GM19025 (cell line): ENCODE data around the gene FPGS.

Source experiments
- ATAC-seq: cut with Tn5 transposase; IDR thresholded peaks from one replicate; pipeline ENCODE4 v1.9.1; 2021; ENCODE audit warnings: mild to moderate bottlenecking, low read depth, moderate library complexity; ENCODE audit not compliant: unreplicated experiment

The FPGS gene

GRCh38 chr9:127856094-127856728 lies 53.5 kb downstream of the FPGS start:
- no peak for ATAC-seq

- ATAC-seq, result no peak
Observed at GRCh38 chr9:127856729-127857116, 54.0 kb downstream of the FPGS start.

GRCh38 chr9:127857278-127857677 lies 54.6 kb downstream of the FPGS start:
- no peak for ATAC-seq

- ATAC-seq, result no peak
Observed at GRCh38 chr9:127858041-127858512, 55.4 kb downstream of the FPGS start.

- ATAC-seq, result no peak
Observed at GRCh38 chr9:127860260-127860659, 57.6 kb downstream of the FPGS start.

- ATAC-seq, result no peak
Observed at GRCh38 chr9:127860779-127861178, 58.1 kb downstream of the FPGS start.

GRCh38 chr9:127862075-127863011 lies 59.7 kb downstream of the FPGS start:
- ATAC-seq, result no peak

GRCh38 chr9:127863191-127863621 lies 60.5 kb downstream of the FPGS start:
- no peak for ATAC-seq
